PFSK-1 (cell line): ENCODE data around the gene PIGR.

Experiments
- FOXP2 ChIP-seq: optimal IDR thresholded peaks from 2 replicates; pipeline ENCODE3; 2011; ENCODE audit warnings: borderline replicate concordance, control low read depth, inconsistent platforms; ENCODE audit not compliant: insufficient read depth; ENCODE audit errors: extremely low read length, extremely low read depth
- POLR2AphosphoS5 ChIP-seq: IDR thresholded peaks from 2 replicates; pipeline ENCODE4 v1.6.1; 2012; ENCODE audit warnings: low read depth, mild to moderate bottlenecking, control low read depth, low read length, moderate library complexity
- SIN3A ChIP-seq: IDR thresholded peaks from 2 replicates; pipeline ENCODE4 v1.6.1; 2012; ENCODE audit warnings: mild to moderate bottlenecking, low read length, moderate library complexity, borderline replicate concordance; ENCODE audit not compliant: insufficient read depth
- TAF1 ChIP-seq: IDR thresholded peaks from 2 replicates; pipeline ENCODE4 v1.6.1; 2012; ENCODE audit warnings: low read length, control low read depth, borderline replicate concordance; ENCODE audit not compliant: insufficient read depth
- TF ChIP-seq, protein P1 (sequence below), 2 experiments: IDR thresholded peaks; 2 replicates each; pipeline versions ENCODE4 v1.6.1 to v1.8.0; 2011 to 2012; ENCODE audit warnings: low read depth in 2 of 2, low read length in 2 of 2, control low read depth in 1 of 2, inconsistent platforms in 1 of 2, mild to moderate bottlenecking in 1 of 2, moderate library complexity in 1 of 2; ENCODE audit not compliant: insufficient read depth in 1 of 2

PIGR gene

DNA sequence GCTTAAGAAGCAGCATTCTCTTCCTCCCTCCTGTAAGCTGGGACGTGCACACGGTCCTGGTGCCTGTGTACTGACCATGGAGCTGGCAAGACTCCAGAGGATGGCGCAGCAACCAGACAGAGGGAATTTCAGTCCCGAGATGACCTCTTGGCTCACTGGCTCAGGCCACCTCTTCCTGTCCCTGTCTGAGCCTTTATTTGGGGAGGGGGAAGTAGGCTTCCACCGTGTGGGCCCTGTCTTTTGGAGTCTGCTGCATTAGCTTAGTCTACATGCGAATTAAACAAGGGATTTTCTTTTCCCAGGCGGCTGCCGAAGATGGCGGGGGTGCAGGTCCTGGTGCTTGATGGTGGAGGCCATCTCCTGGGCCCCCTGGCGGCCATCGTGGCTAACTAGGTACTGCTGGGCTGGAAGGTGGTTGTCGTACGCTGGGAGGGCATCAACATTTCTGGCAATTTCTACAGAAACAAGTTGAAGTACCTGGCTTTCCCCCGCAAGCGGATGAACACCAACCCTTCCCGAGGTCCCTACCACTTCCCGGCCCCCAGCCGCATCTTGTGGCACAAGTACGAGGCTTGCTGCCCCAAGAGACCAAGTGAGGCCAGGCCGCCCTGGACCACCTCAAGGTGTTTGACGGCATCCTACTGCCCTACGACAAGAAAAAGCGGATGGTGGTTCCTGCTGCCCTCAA lies 38.8 kb downstream of the PIGR start:
- TF ChIP-seq SIN3A (no peak), FOXP2 (no peak), POLR2AphosphoS5 (no peak), TAF1 (no peak)
- TF ChIP-seq, protein P1, sequence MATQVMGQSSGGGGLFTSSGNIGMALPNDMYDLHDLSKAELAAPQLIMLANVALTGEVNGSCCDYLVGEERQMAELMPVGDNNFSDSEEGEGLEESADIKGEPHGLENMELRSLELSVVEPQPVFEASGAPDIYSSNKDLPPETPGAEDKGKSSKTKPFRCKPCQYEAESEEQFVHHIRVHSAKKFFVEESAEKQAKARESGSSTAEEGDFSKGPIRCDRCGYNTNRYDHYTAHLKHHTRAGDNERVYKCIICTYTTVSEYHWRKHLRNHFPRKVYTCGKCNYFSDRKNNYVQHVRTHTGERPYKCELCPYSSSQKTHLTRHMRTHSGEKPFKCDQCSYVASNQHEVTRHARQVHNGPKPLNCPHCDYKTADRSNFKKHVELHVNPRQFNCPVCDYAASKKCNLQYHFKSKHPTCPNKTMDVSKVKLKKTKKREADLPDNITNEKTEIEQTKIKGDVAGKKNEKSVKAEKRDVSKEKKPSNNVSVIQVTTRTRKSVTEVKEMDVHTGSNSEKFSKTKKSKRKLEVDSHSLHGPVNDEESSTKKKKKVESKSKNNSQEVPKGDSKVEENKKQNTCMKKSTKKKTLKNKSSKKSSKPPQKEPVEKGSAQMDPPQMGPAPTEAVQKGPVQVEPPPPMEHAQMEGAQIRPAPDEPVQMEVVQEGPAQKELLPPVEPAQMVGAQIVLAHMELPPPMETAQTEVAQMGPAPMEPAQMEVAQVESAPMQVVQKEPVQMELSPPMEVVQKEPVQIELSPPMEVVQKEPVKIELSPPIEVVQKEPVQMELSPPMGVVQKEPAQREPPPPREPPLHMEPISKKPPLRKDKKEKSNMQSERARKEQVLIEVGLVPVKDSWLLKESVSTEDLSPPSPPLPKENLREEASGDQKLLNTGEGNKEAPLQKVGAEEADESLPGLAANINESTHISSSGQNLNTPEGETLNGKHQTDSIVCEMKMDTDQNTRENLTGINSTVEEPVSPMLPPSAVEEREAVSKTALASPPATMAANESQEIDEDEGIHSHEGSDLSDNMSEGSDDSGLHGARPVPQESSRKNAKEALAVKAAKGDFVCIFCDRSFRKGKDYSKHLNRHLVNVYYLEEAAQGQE (IDR thresholded peaks at IDR 0.05; ENCODE audit: insufficient read depth in 1 of 2, low read depth in 2 of 2, low read length in 2 of 2) = no peak

DNA sequence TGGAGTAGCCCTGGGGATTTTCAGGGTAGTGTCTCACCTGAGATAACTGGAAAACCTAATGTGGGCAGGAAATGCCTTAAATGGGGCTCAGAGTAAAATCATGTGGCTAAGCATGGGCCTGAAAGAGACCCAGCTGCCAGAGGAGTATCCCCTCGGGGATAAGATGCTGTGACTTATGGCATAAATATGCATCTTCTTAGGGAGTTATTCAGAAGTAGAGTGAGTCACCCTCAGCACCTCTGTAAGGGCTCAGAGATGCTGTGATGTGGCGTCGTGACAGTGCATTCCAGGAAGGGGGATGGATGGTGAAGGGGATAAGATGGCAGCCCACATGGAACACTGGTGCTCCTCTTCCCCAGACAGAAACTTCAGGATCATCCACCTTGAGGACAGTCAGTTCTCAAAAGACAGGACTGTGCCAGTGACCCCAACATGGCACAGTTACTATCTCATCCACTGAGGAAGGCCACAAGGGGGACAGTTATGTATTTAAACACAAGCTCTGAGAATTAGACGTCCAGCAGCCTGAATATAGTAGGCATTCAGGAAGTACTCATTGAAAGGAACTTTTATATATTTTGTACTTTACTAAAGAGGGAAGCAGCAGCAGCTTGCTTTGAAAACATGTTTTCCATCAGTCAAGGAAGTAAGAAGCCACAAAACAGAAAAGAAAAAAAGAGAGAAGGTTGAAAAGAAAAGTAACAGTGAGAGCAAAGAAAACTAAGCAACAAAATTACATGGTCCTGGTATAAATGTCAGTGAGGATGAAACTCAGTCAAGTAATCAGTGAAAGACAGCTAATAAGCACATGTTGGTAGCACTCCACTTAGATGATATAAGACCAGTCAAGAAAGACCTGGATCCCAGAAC lies 40.7 kb downstream of the PIGR start:
- no peak for TF ChIP-seq TAF1
- no peak for TF ChIP-seq POLR2AphosphoS5
- no peak for TF ChIP-seq SIN3A
- no peak for TF ChIP-seq FOXP2

DNA sequence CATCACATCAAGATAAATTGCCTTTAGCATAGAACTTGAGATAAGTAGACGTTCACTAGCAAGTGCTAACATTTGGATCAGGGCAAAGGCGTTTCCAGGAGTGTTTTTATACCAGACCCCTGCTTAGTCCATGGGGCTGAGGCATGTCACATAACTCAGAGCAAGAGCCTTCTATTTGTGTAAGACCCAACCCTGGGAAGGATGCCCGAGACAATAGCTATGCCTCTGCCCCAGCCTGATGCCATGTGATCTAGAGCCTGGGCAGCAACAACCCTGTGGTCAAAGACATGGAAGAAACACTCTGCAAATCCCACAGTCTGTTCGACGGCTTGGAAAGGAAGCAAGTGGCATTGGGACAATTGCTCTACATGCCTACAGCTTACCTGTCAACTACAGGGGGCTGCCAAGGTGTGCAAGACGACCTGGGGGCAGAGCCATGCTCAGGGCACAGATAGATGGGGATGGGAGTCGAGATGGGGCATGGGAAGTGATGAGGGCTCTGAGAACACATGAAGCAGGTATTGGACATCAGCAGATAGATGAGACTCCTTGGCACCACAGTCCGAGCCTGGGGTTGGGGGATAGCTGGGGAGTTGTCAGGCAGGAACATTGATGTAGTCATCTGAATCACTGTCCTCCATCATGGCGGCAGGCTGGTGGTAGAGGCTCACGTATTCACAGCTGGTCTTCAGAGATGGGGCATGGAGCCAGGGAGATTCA lies 41.7 kb downstream of the PIGR start:
- TF ChIP-seq TAF1 = no peak
- no peak for TF ChIP-seq POLR2AphosphoS5
- TF ChIP-seq, protein P1 (IDR thresholded peaks at IDR 0.05; ENCODE audit: insufficient read depth in 1 of 2, low read depth in 2 of 2, low read length in 2 of 2) = no peak
- TF ChIP-seq FOXP2 = no peak

DNA sequence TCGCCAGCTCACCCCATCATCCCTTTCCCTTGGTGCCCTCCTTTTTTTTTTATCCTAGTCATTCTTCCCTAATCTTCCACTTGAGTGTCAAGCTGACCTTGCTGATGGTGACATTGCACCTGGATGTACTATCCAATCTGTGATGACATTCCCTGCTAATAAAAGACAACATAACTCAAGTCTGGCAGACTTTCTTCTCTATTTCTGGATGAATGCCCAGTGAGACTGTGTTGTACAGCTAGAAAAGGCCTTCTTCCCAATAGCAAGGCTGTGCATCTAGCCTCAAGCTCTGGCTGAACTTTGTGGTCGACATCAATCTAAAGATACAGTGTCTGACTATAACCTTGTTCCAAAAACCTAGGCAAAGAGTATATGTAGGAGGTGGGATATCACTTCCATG lies 42.6 kb downstream of the PIGR start:
- TF ChIP-seq FOXP2 (no peak), POLR2AphosphoS5 (no peak), TAF1 (no peak), SIN3A (no peak)
- TF ChIP-seq, protein P1 (IDR thresholded peaks at IDR 0.05; ENCODE audit: insufficient read depth in 1 of 2, low read depth in 2 of 2, low read length in 2 of 2) = no peak

DNA sequence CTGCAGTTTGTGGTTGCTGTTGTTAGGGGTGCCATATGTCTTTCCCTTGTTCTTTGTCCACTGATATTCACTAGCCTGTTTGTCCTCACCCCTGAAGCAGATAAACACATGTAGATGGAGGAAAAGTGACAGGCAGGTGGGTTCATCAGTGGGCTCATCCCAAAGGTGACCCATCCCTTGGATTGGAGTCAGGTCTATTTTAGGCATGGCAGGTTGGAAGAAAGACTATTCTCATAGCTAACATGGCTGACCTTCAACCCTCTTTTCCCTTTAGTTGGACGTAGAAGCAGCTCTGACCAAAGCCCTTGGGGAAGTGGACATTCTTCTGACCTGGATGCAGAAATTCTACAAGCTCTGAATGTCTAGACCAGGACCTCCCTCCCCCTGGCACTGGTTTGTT lies 43.6 kb downstream of the PIGR start:
- TF ChIP-seq FOXP2 (no peak), POLR2AphosphoS5 (no peak), SIN3A (no peak), TAF1 (no peak)
- TF ChIP-seq, protein P1 (IDR thresholded peaks at IDR 0.05; ENCODE audit: insufficient read depth in 1 of 2, low read depth in 2 of 2, low read length in 2 of 2) = no peak
